LNCaP clone FGC (cell line): ENCODE measurements around the gene HEPHL1.

Source experiments
- DNase-seq: peaks from one replicate; pipeline ENCODE4 v3.0.0-alpha.2; 2011; ENCODE audit warnings: low read depth
- H3K4me3 ChIP-seq: 2 replicates; pipeline ENCODE4 v1.5.1; 2011; ENCODE audit warnings: mild to moderate bottlenecking, low read depth, low read length, control low read depth
- TF ChIP-seq, protein P1 (sequence below): IDR thresholded peaks from 2 replicates; pipeline ENCODE4 v1.5.1; 2012; ENCODE audit warnings: mild to moderate bottlenecking; ENCODE audit not compliant: control insufficient read depth, insufficient read depth; ENCODE audit errors: extremely low read depth

The HEPHL1 gene

DNA sequence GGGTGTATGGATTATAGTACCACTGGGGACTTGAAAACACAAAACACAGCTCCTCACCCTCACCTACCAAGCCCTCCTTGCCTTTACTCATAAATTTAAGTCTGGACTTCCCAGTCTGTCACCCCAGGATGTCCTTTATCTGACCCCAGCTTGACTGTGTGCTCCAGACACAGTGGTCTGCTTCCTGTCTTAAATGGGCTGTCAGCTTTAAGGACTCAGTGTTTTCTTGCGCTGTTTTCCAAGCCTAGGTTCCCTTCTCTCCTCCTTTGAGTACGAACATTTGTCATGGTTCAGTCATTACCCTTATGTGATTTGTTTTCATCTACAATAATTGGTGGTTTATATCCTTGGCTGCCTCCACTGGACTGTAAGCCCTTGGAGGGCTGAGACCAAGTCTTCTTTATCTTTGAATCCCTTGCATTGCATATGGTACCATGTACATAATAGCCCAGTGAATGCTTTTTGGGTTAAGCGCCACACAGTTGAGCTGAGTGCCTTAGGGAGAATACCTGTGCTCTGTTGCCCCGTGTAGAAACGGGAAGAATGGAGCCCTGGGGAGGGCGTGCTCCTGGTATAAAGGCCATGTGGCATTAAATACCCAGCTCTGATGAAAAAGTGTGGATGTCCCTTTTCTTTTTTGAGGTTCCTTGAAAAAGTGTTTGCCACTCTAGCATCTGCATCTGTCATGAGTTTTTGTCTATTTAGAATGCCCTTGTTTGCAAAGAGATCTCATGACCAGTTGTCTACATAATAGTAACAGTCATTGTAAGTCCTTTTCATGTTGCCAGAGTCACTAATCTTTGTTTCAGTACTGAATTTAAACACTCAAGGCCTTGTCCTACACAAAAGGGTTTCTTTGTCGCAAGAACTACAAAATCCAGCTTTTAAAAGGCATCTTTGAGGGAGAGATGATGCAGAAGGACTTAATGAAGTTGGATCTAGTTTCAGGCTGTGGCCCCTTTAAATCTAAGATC, 121.4 kb downstream of the HEPHL1 start:
- TF ChIP-seq, protein P1, sequence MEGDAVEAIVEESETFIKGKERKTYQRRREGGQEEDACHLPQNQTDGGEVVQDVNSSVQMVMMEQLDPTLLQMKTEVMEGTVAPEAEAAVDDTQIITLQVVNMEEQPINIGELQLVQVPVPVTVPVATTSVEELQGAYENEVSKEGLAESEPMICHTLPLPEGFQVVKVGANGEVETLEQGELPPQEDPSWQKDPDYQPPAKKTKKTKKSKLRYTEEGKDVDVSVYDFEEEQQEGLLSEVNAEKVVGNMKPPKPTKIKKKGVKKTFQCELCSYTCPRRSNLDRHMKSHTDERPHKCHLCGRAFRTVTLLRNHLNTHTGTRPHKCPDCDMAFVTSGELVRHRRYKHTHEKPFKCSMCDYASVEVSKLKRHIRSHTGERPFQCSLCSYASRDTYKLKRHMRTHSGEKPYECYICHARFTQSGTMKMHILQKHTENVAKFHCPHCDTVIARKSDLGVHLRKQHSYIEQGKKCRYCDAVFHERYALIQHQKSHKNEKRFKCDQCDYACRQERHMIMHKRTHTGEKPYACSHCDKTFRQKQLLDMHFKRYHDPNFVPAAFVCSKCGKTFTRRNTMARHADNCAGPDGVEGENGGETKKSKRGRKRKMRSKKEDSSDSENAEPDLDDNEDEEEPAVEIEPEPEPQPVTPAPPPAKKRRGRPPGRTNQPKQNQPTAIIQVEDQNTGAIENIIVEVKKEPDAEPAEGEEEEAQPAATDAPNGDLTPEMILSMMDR: no peak
- DNase-seq: no peak
- no peak overlapping the region for H3K4me3 ChIP-seq

DNA sequence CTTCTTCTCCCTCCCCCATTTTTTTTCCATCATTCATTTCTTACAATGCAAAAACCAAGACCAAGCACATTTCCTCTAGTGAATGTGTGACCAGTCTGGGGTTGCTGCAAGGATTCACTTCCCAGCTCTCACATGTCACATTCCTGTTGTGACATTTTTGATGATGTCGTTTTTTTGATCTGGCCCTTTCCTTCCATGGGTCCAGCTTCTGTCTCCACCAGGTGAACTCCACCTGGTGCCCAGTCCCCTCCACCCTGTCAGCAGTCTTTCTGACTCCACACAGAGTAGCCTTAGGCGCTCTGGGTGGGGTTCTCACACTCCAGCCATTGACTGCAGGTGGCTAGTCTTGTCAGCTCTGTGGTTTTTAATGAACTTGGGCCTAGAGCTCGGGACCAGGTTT, 123.1 kb downstream of the HEPHL1 start:
- no peak overlapping the region for H3K4me3 ChIP-seq
- no peak for DNase-seq
- TF ChIP-seq, protein P1: no peak

DNA sequence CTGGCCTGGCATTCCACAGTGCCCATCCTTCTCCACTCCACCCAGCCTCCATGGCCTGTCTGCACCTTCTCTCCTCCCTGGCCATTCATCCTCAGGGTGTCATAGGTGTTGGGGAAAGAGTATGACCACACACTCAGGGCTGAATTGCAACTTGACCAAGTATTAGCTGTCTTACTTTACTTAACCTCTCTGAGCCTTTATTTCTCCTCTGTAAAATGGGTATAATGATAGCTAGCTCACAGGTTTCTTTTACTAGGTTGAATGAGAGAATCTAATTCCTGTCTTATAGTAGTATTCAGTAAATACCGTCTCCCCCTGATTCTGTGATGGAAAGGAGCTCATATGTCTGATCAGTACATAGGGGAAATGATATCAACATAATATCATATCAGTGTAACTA, 123.5 kb downstream of the HEPHL1 start:
- TF ChIP-seq, protein P1: no peak
- DNase-seq: no peak
- H3K4me3 ChIP-seq: no peak overlapping the region

DNA sequence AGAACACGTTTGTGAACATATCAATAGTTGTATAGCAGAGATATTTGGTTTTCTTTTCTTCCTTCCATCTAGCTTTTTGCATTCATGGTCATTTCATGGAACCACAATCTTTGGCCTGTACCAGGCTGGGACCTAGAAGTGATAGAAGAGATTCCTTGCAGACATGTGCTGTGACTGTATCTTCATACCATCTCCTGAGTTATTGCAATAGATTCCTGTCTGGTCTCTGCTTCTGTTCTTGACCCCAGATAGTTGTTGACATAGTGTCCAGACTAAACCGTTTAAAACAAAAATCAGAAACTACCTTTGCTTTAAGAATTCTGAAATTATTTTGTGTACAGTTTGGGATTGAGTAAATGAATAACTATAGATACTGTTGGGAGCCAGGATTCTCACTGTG, 124.3 kb downstream of the HEPHL1 start:
- TF ChIP-seq, protein P1: no peak

DNA sequence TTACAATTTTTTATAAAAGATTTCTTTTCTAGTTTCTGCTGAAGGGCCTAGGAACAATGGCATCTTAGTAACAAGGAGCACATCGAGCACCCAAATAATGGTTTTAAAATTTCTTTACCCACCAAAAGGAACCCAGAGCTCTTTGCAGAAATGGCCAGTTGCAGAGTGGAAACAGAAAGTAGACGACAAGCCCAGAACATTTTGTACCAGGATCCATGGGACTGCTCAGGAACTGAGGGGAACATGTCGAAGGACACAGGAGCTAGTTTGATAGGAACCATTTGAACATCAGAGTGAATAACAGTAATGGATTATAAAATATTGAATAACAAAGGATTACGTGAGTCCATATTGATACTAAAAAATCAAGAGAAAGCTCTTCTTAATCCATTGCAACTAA, 124.8 kb downstream of the HEPHL1 start:
- no peak for DNase-seq
- TF ChIP-seq, protein P1: no peak
- H3K4me3 ChIP-seq: no peak overlapping the region

More for the DNA sequence above, 124.3 kb downstream of the HEPHL1 start:
- no peak overlapping the region for H3K4me3 ChIP-seq
- no peak for DNase-seq

DNA sequence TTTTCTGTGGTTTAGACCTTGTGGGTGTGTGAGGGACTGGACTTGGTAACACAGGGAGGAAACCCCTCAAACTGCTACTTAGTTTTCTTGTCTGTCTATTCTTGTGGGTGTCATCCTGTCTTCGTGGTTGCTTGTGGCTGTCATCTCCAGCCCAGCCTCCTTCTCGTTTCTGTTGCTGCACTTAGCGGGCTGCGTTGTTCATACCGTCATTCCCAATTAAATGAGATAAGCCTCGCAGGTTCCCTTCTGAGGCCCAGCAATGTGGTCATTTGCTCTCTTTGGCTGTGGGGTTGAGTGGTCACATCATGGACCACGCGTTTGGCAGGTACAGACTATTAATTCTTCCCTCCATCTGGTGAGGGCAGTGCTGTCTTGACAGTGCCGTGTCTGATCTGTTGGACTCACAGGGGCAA, 126.3 kb downstream of the HEPHL1 start:
- no peak overlapping the region for H3K4me3 ChIP-seq
- TF ChIP-seq, protein P1: no peak
- DNase-seq: no peak
